PC-3 (cell line): ENCODE measurements around the gene MDM4.

ENCODE experiments used
- EZH2 ChIP-seq: fragments of 300-600 bp; sonication (generic); IDR thresholded peaks from one replicate; pipeline ENCODE4 v1.6.1; 2017; ENCODE audit warnings: antibody characterized with exemption, mild to moderate bottlenecking, low read length; ENCODE audit not compliant: unreplicated experiment
- TF ChIP-seq, protein P1 (sequence below): fragments of 300-600 bp; sonication (generic); conservative IDR thresholded peaks from 2 replicates; pipeline ENCODE4 v1.5.1; 2017; ENCODE audit warnings: antibody characterized with exemption, low read depth, mild to moderate bottlenecking, low read length

DNA sequence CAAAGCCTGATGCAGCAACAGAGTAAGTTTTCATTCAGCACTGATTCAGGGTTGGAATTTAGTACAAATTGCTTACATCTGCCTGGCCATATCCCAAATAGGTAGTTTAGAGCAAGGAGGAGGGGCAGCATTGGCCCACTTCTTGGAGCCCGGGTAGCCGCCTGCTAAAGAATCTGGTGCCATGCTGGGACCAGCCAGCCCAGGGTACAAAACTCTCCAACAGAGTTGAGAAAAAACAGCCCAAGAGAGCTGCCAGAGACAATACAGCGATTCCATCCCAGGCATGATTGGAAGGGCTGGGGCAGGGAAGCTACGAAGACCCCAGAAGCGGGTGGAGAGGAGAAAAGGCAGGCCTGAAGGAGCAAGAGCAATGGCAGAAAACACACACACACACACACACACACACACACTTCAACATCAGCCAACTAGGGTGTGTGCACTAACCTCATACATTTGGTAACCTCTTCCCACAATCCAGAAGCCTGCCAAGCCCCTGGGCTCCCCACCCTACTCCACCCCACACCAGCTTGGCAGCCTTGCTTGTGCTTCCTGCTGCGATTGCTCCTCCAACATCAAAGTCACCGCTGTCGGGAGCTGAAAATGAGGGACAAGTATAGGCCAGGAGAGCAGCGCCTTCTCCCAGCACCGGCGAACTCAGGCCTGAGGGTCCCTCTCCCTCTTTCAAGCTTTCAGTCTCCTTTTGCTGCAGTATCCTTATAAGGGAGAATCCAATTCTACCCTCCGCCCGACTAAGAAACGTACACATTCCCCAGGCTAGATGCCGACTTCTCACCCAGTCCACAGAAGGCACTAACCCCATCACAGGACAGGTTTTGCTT is 22.8 kb upstream of the MDM4 start:
- TF ChIP-seq, protein P1, sequence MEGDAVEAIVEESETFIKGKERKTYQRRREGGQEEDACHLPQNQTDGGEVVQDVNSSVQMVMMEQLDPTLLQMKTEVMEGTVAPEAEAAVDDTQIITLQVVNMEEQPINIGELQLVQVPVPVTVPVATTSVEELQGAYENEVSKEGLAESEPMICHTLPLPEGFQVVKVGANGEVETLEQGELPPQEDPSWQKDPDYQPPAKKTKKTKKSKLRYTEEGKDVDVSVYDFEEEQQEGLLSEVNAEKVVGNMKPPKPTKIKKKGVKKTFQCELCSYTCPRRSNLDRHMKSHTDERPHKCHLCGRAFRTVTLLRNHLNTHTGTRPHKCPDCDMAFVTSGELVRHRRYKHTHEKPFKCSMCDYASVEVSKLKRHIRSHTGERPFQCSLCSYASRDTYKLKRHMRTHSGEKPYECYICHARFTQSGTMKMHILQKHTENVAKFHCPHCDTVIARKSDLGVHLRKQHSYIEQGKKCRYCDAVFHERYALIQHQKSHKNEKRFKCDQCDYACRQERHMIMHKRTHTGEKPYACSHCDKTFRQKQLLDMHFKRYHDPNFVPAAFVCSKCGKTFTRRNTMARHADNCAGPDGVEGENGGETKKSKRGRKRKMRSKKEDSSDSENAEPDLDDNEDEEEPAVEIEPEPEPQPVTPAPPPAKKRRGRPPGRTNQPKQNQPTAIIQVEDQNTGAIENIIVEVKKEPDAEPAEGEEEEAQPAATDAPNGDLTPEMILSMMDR = no peak
- no peak for TF ChIP-seq EZH2
